OCI-LY1 (cell line): Measurements from ENCODE around the gene TRUB1.

Source experiments
- H2AFZ ChIP-seq: fragments of 200-600 bp; sonication (generic), shearing (Covaris generic); 2 replicates; pipeline ENCODE4 v1.6.0; 2014; ENCODE audit warnings: antibody characterized with exemption, mild to moderate bottlenecking, low read length
- H3F3A ChIP-seq: fragments of 200-600 bp; sonication (generic), shearing (Covaris generic); 2 replicates; pipeline ENCODE4 v1.6.0; 2014; ENCODE audit warnings: mild to moderate bottlenecking, antibody characterized with exemption, low read length, moderate library complexity; ENCODE audit not compliant: insufficient read depth
- H3K27ac ChIP-seq: fragments of 200-600 bp; sonication (generic); 2 replicates; pipeline ENCODE4 v1.5.1; 2014; ENCODE audit warnings: low read length, mixed run types, mild to moderate bottlenecking, low read depth; ENCODE audit not compliant: poor library complexity, severe bottlenecking
- H3K27me3 ChIP-seq: fragments of 200-600 bp; sonication (generic); 2 replicates; pipeline ENCODE4 v1.6.0; 2014; ENCODE audit warnings: antibody characterized with exemption, mild to moderate bottlenecking, low read length, moderate library complexity; ENCODE audit not compliant: insufficient read depth
- H3K36me3 ChIP-seq: fragments of 200-600 bp; sonication (generic); 2 replicates; pipeline ENCODE4 v1.6.1; 2014; ENCODE audit warnings: mild to moderate bottlenecking, antibody characterized with exemption, low read length, moderate library complexity, mixed read lengths; ENCODE audit not compliant: insufficient read depth
- H3K4me1 ChIP-seq: fragments of 200-600 bp; sonication (generic); 2 replicates; pipeline ENCODE4 v1.5.1; 2014; ENCODE audit warnings: mild to moderate bottlenecking, low read length, moderate library complexity; ENCODE audit not compliant: insufficient read depth, severe bottlenecking
- H3K4me2 ChIP-seq: fragments of 200-600 bp; sonication (generic), shearing (Covaris generic); 2 replicates; pipeline ENCODE4 v1.6.1; 2014; ENCODE audit warnings: low read length
- H3K4me3 ChIP-seq: fragments of 200-600 bp; sonication (generic); 2 replicates; pipeline ENCODE4 v1.5.1; 2014; ENCODE audit warnings: low read length, low read depth, mild to moderate bottlenecking, mixed read lengths; ENCODE audit not compliant: poor library complexity, severe bottlenecking
- H3K79me2 ChIP-seq: fragments of 200-600 bp; shearing (Covaris generic); 2 replicates; pipeline ENCODE4 v1.6.1; 2016; ENCODE audit warnings: mixed run types, low read length, mixed read lengths; ENCODE audit not compliant: insufficient read depth
- H3K9ac ChIP-seq: fragments of 200-600 bp; sonication (generic), shearing (Covaris generic); 2 replicates; pipeline ENCODE4 v1.6.1; 2014; ENCODE audit warnings: mild to moderate bottlenecking, low read length, mixed read lengths
- H3K9me2 ChIP-seq: fragments of 200-600 bp; sonication (generic), shearing (Covaris generic); 2 replicates; pipeline ENCODE4 v1.6.1; 2014; ENCODE audit warnings: low read depth, mild to moderate bottlenecking, low read length, mixed read lengths
- H3K9me3 ChIP-seq: fragments of 200-600 bp; shearing (Covaris generic); 2 replicates; pipeline ENCODE4 v1.6.1; 2014; ENCODE audit warnings: low read length, mixed read lengths
- H4K20me1 ChIP-seq: fragments of 200-600 bp; sonication (generic), shearing (Covaris generic); 2 replicates; pipeline ENCODE4 v1.6.0; 2016; ENCODE audit warnings: mild to moderate bottlenecking, low read length; ENCODE audit not compliant: insufficient read depth
- CTCF ChIP-seq: fragments of 200-600 bp; sonication (generic), shearing (Covaris generic); IDR thresholded peaks from 2 replicates; pipeline ENCODE4 v1.5.1; 2017; ENCODE audit warnings: mild to moderate bottlenecking, antibody characterized with exemption, low read length, moderate library complexity, mixed read lengths
- EZH2 ChIP-seq: fragments of 200-600 bp; sonication (generic), shearing (Covaris generic); IDR thresholded peaks from 2 replicates; pipeline ENCODE4 v1.8.0; 2017; ENCODE audit warnings: borderline replicate concordance, mixed run types, mild to moderate bottlenecking, antibody characterized with exemption, low read length, moderate library complexity, mixed read lengths

The TRUB1 gene

DNA sequence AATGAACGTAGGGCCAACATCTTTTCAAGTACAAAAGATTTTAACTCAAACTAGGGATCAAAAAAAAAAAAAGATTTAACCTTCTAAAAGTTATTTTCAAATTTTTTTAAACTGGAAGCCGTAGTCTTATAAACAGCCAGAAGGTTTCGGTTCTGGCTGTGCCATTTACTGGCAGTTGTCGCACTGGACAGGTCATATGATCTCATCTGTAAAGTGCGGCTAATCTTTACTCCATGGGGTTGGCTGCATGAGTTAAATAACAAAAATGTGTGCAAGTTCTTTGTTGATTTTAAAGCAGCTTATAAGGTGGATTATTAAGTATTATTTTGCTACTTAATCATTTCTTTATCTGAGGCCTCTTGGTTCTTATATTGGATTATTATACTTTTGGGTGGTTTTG, 36.6 kb downstream of the TRUB1 start:
- TF ChIP-seq CTCF (no peak), EZH2 (no peak)
- Histone ChIP-seq H3K9me2 (no peaks in the 10 kb centered on the region), H3K27ac (no peak overlapping the region), H3K27me3 (no peaks in the 10 kb centered on the region), H3K9me3 (no peaks in the 10 kb centered on the region), H2AFZ (no peak overlapping the region), H3F3A (no peaks in the 10 kb centered on the region; the same call in 1 of the 2 replicates), H3K4me2 (no peak overlapping the region), H3K79me2 (peaks cover 5% of the 10 kb centered on the region; the same call in 1 of the 2 replicates), H3K9ac (no peak overlapping the region), H3K4me1 (no peaks in the 10 kb centered on the region), H4K20me1 (no peaks in the 10 kb centered on the region), H3K4me3 (no peak overlapping the region), H3K36me3 (peaks cover 51% of the 10 kb centered on the region)

DNA sequence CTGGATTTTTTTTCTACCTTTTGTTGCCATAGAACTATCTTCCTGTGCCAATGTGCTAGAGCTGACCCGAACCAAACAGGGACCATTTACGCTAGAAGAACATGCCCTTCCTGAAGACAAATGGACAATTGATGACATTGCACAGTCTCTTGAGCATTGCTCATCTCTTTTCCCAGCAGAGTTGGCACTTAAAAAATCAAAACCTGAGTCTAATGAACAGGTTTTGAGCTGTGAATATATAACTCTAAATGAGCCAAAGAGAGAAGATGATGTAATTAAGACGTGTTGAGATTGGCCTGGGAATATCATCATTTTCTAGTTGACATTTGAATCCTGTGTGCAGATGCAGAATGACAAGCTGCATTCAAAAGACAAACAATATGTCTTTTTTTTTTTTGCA, 37.1 kb downstream of the TRUB1 start:
- H3K36me3 ChIP-seq, result peaks cover 51% of the 10 kb centered on the region
- H3F3A ChIP-seq, result no peaks in the 10 kb centered on the region; the same call in 1 of the 2 replicates
- no peaks in the 10 kb centered on the region for H4K20me1 ChIP-seq
- no peaks in the 10 kb centered on the region for H3K27me3 ChIP-seq
- no peak overlapping the region for H3K4me2 ChIP-seq
- peaks cover 2% of the 10 kb centered on the region; the same call in 1 of the 2 replicates for H3K79me2 ChIP-seq
- H3K27ac ChIP-seq, result no peak overlapping the region
- no peaks in the 10 kb centered on the region for H3K9me3 ChIP-seq
- no peaks in the 10 kb centered on the region for H3K4me1 ChIP-seq
- H3K9ac ChIP-seq, result no peak overlapping the region
- H3K4me3 ChIP-seq, result no peak overlapping the region
- TF ChIP-seq CTCF (no peak), EZH2 (no peak)
- no peak overlapping the region for H2AFZ ChIP-seq
- H3K9me2 ChIP-seq, result no peaks in the 10 kb centered on the region

- H3K9me3 ChIP-seq, result peaks cover 11% of the 10 kb centered on the region
- H3K4me2 ChIP-seq, result no peak overlapping the region
- peaks cover 47% of the 10 kb centered on the region for H3K36me3 ChIP-seq
- H3K9me2 ChIP-seq, result no peaks in the 10 kb centered on the region
- H3K4me1 ChIP-seq, result no peaks in the 10 kb centered on the region
- H2AFZ ChIP-seq, result no peak overlapping the region
- no peaks in the 10 kb centered on the region for H3F3A ChIP-seq
- H3K79me2 ChIP-seq, result no peaks in the 10 kb centered on the region
- no peak overlapping the region for H3K4me3 ChIP-seq
- no peak overlapping the region for H3K27ac ChIP-seq
- TF ChIP-seq EZH2 (no peak), CTCF (no peak)
- no peaks in the 10 kb centered on the region for H3K27me3 ChIP-seq
- no peak overlapping the region for H3K9ac ChIP-seq
- no peaks in the 10 kb centered on the region for H4K20me1 ChIP-seq
Measured at GRCh38 chr10:114982989-114983388, 45.0 kb downstream of the TRUB1 start.
